ENCODE data around the gene HSD3B1.

The HSD3B1 gene

GRCh38 chr1:119506941-119507340 lies at the start of gene HSD3B1:
Gene HSD3B1 (plus strand): TSS chr1:119507210. CDS start chr1:119507477, 267 bp downstream.
- DNase-seq = no peak

- no peak for DNase-seq
These were observed 44.0 kb upstream of the HSD3B1 start for GRCh38 chr1:119462964-119463363.

GRCh38 chr1:119463569-119463968 lies 43.4 kb upstream of the HSD3B1 start:
- no peak for DNase-seq

- no peak for DNase-seq
These were observed 40.6 kb upstream of the HSD3B1 start for GRCh38 chr1:119466445-119466844.

GRCh38 chr1:119467219-119467618 lies 39.8 kb upstream of the HSD3B1 start:
- DNase-seq = no peak

- DNase-seq = no peak
These were observed 38.9 kb upstream of the HSD3B1 start for GRCh38 chr1:119467857-119468668.

- no peak for DNase-seq
These were observed 37.3 kb upstream of the HSD3B1 start for GRCh38 chr1:119469741-119470140.

- DNase-seq = no peak
These were observed 36.6 kb upstream of the HSD3B1 start for GRCh38 chr1:119470377-119470776.

GRCh38 chr1:119470958-119471357 lies 36.1 kb upstream of the HSD3B1 start:
- DNase-seq = no peak

GRCh38 chr1:119471566-119471965 lies 35.4 kb upstream of the HSD3B1 start:
- no peak for DNase-seq

GRCh38 chr1:119472080-119472818 lies 34.8 kb upstream of the HSD3B1 start:
- DNase-seq = no peak

GRCh38 chr1:119472819-119473175 lies 34.2 kb upstream of the HSD3B1 start:
- no peak for DNase-seq

GRCh38 chr1:119475866-119476439 lies 31.1 kb upstream of the HSD3B1 start:
- peak; percentile 37 for DNase-seq

GRCh38 chr1:119477710-119478109 lies 29.3 kb upstream of the HSD3B1 start:
- no peak for DNase-seq

- no peak for DNase-seq
These were observed 26.8 kb upstream of the HSD3B1 start for GRCh38 chr1:119480175-119480574.

GRCh38 chr1:119481951-119482350 lies 25.1 kb upstream of the HSD3B1 start:
- no peak for DNase-seq

GRCh38 chr1:119482517-119483425 lies 24.2 kb upstream of the HSD3B1 start:
- DNase-seq = no peak

GRCh38 chr1:119483441-119484200 lies 23.4 kb upstream of the HSD3B1 start:
- no peak for DNase-seq

GRCh38 chr1:119485201-119485600 lies 21.8 kb upstream of the HSD3B1 start:
- no peak for DNase-seq

- no peak for DNase-seq
These were observed 18.8 kb upstream of the HSD3B1 start for GRCh38 chr1:119488216-119488615.

- no peak for DNase-seq
These were observed 17.8 kb upstream of the HSD3B1 start for GRCh38 chr1:119489201-119489600.

- DNase-seq = no peak
These were observed 16.1 kb upstream of the HSD3B1 start for GRCh38 chr1:119490925-119491324.
